ENCODE measurements around the gene IFNGR1. TPM values are rescaled to one million over a fixed set of nuclear protein-coding genes. Genes with fewer than 3 reads are reported as not detected.

IFNGR1 gene
- total RNA-seq, 1 experiment from 2014 or later: 51.9 TPM

Other genes starting within 250 kb of the IFNGR1 start
- not detected in 2 replicates for gene IL20RA, start 174.4 kb downstream of the IFNGR1 start, total RNA-seq (2014; rRNA removed; shearing (Covaris generic); ENCODE audit: low replicate concordance)
- gene IL22RA2, start 45.7 kb downstream of the IFNGR1 start, total RNA-seq (2014; rRNA removed; shearing (Covaris generic); ENCODE audit: low replicate concordance): not detected in 2 replicates